SK-N-SH (cell line): ENCODE data around the gene RCOR3. TPM values are rescaled to one million over a fixed set of nuclear protein-coding genes. Genes with fewer than 3 reads are reported as not detected.

ENCODE experiments used
- CTCF ChIA-PET: fragments of 300-600, 350-600 bp; formaldehyde crosslinking; extraction: SDS; loops from one replicate; lab custom pipeline; 2021; lab: Yijun Ruan, JAX
- POLR2A ChIA-PET: fragments of 350-600 bp; sonication (Branson Sonifier 250); formaldehyde crosslinking; extraction: SDS; loops from one replicate; lab custom pipeline; 2020; ENCODE audit warnings: antibody characterized with exemption, inconsistent platforms; lab: Yijun Ruan, JAX
- DNase-seq: peaks from one replicate; pipeline ENCODE4 v3.0.0; 2012
- H2AFZ ChIP-seq: fragments of 200-600 bp; sonication (generic); 2 replicates; pipeline ENCODE4 v1.8.1; 2016; ENCODE audit warnings: antibody characterized with exemption, mild to moderate bottlenecking, low read depth
- H3F3A ChIP-seq: fragments of 200-600 bp; sonication (generic); replicated peaks from 2 replicates; pipeline ENCODE3; 2016; ENCODE audit warnings: antibody characterized with exemption, mild to moderate bottlenecking; ENCODE audit not compliant: insufficient read depth
- H3K27ac ChIP-seq, 2 experiments: fragments of 200-500 bp in 1 of 2; fragments of 200-600 bp in 1 of 2; sonication (Bioruptor generic) in 1 of 2; sonication (generic), shearing (Covaris generic) in 1 of 2; 2 replicates each; pipeline versions ENCODE4 v1.5.1 to v1.6.1; 2014 to 2016; ENCODE audit warnings: low read depth in 2 of 2, inconsistent platforms in 1 of 2, low read length in 1 of 2, mild to moderate bottlenecking in 1 of 2, mixed read lengths in 1 of 2
- H3K27me3 ChIP-seq: fragments of 200-600 bp; sonication (generic), shearing (Covaris generic); 2 replicates; pipeline ENCODE4 v1.6.1; 2016; ENCODE audit warnings: mixed run types; ENCODE audit not compliant: insufficient read depth
- H3K36me3 ChIP-seq, 2 experiments: fragments of 200-500 bp in 1 of 2; fragments of 200-600 bp in 1 of 2; sonication (Bioruptor generic) in 1 of 2; sonication (generic) in 1 of 2; replicated peaks in 1 of 2; 2 replicates each; pipeline versions ENCODE3 to v1.5.1; 2014 to 2016; ENCODE audit warnings: low read length in 1 of 2, mild to moderate bottlenecking in 1 of 2; ENCODE audit not compliant: insufficient read depth in 2 of 2, control insufficient read depth in 1 of 2
- H3K4me1 ChIP-seq, 2 experiments: fragments of 200-500 bp in 1 of 2; fragments of 200-600 bp in 1 of 2; sonication (Bioruptor generic) in 1 of 2; sonication (generic), shearing (Covaris generic) in 1 of 2; 2 replicates each; pipeline versions ENCODE4 v1.5.1 to v1.6.1; 2014 to 2016; ENCODE audit warnings: low read depth in 1 of 2, low read length in 1 of 2, mixed run types in 1 of 2; ENCODE audit not compliant: insufficient read depth in 2 of 2, control insufficient read depth in 1 of 2
- H3K4me2 ChIP-seq: fragments of 200-600 bp; sonication (generic), shearing (Covaris generic); 2 replicates; pipeline ENCODE4 v1.6.1; 2017; ENCODE audit warnings: mixed run types
- H3K4me3 ChIP-seq, 2 experiments: fragments of 200-500 bp in 1 of 2; fragments of 200-600 bp in 1 of 2; sonication (Bioruptor generic) in 1 of 2; sonication (generic), shearing (Covaris generic) in 1 of 2; 2 replicates each; pipeline versions ENCODE4 v1.5.1 to v1.8.1; 2014 to 2016; ENCODE audit warnings: low read depth in 2 of 2, inconsistent platforms in 1 of 2, low read length in 1 of 2, mild to moderate bottlenecking in 1 of 2, mixed read lengths in 1 of 2, moderate library complexity in 1 of 2
- H3K79me2 ChIP-seq: fragments of 200-600 bp; sonication (generic); 2 replicates; pipeline ENCODE4 v1.8.1; 2017; ENCODE audit warnings: mild to moderate bottlenecking; ENCODE audit not compliant: insufficient read depth
- H3K9ac ChIP-seq: fragments of 200-600 bp; sonication (generic); 2 replicates; pipeline ENCODE4 v1.6.1; 2017; ENCODE audit warnings: mixed run types
- H3K9me2 ChIP-seq: fragments of 200-600 bp; sonication (generic); 2 replicates; pipeline ENCODE4 v1.6.1; 2017; ENCODE audit warnings: mixed run types
- H3K9me3 ChIP-seq: fragments of 200-600 bp; sonication (generic); 2 replicates; pipeline ENCODE4 v1.6.1; 2017; ENCODE audit warnings: mixed run types, mild to moderate bottlenecking, moderate library complexity
- H4K20me1 ChIP-seq: fragments of 200-600 bp; sonication (generic); 2 replicates; pipeline ENCODE4 v1.6.1; 2017; ENCODE audit warnings: mild to moderate bottlenecking, mixed run types; ENCODE audit not compliant: insufficient read depth
- EP300 ChIP-seq, 2 experiments: IDR thresholded peaks; 2 replicates each; pipeline versions ENCODE4 v1.4.0 to v1.6.1; 2012; ENCODE audit warnings: borderline replicate concordance in 1 of 2, low read depth in 1 of 2, low read length in 1 of 2
- FOXM1 ChIP-seq: IDR thresholded peaks from 2 replicates; pipeline ENCODE4 v1.4.0; 2012; ENCODE audit warnings: low read depth, mild to moderate bottlenecking
- GABPA ChIP-seq: IDR thresholded peaks from 2 replicates; pipeline ENCODE4 v1.4.0; 2012; ENCODE audit warnings: low read depth, mild to moderate bottlenecking
- GATA2 ChIP-seq: sonication (generic); formaldehyde crosslinking; IDR thresholded peaks from 2 replicates; pipeline ENCODE4 v1.5.0; 2020; ENCODE audit warnings: mild to moderate bottlenecking, missing genetic modification reagents
- NFIC ChIP-seq: IDR thresholded peaks from 2 replicates; pipeline ENCODE4 v1.4.0; 2012; ENCODE audit warnings: borderline replicate concordance
- RAD21 ChIP-seq: IDR thresholded peaks from 2 replicates; pipeline ENCODE4 v1.6.1; 2012; ENCODE audit warnings: mild to moderate bottlenecking, low read length
- RCOR1 ChIP-seq: fragments of 150-350 bp; IDR thresholded peaks from 2 replicates; pipeline ENCODE4 v1.6.1; 2017; ENCODE audit warnings: antibody characterized with exemption, low read length
- RXRA ChIP-seq: IDR thresholded peaks from 2 replicates; pipeline ENCODE4 v1.4.0; 2012; ENCODE audit warnings: low read depth, mild to moderate bottlenecking, borderline replicate concordance
- SIN3A ChIP-seq: IDR thresholded peaks from 2 replicates; pipeline ENCODE4 v1.6.1; 2012; ENCODE audit warnings: low read depth, mild to moderate bottlenecking, low read length, moderate library complexity, borderline replicate concordance
- SMC3 ChIP-seq: IDR thresholded peaks from 2 replicates; pipeline ENCODE4 v1.6.1; 2012; ENCODE audit warnings: low read depth, low read length, improper control_type of control experiment
- TAF1 ChIP-seq: IDR thresholded peaks from 2 replicates; pipeline ENCODE4 v1.6.1; 2012; ENCODE audit warnings: low read depth, mild to moderate bottlenecking, low read length, moderate library complexity, borderline replicate concordance
- WGBS: methylation state at CpG from one replicate; pipeline ENCODE4 v1.1.6; 2017; ENCODE audit warnings: low lambda C conversion rate; 5-methylcytosine and 5-hydroxymethylcytosine counted together
- polyA plus RNA-seq, 3 experiments: library from polyadenylated mRNA; depleted of rRNA; stranded (reverse); fragments of >200 nt; gene quantifications; 2 replicates each; pipeline ENCODE4 v1.2.3, GENCODE V29; 2012
- TF ChIP-seq, protein P1 (sequence below): IDR thresholded peaks from 2 replicates; pipeline ENCODE4 v1.4.0; 2012; ENCODE audit warnings: low read depth, borderline replicate concordance
- TF ChIP-seq, protein P2 (sequence below): IDR thresholded peaks from 2 replicates; pipeline ENCODE4 v1.6.1; 2012; ENCODE audit warnings: mild to moderate bottlenecking, low read depth, low read length, moderate library complexity
- TF ChIP-seq, protein P3 (sequence below): IDR thresholded peaks from 2 replicates; pipeline ENCODE4; 2012
- TF ChIP-seq, protein P4 (sequence below): IDR thresholded peaks from 2 replicates; pipeline ENCODE4 v1.4.0; 2012; ENCODE audit warnings: low read depth

RCOR3 gene
- polyA plus RNA-seq, 1 of the 3 experiments (the other 2 are of a cell fraction), result 18.7 TPM

DNA sequence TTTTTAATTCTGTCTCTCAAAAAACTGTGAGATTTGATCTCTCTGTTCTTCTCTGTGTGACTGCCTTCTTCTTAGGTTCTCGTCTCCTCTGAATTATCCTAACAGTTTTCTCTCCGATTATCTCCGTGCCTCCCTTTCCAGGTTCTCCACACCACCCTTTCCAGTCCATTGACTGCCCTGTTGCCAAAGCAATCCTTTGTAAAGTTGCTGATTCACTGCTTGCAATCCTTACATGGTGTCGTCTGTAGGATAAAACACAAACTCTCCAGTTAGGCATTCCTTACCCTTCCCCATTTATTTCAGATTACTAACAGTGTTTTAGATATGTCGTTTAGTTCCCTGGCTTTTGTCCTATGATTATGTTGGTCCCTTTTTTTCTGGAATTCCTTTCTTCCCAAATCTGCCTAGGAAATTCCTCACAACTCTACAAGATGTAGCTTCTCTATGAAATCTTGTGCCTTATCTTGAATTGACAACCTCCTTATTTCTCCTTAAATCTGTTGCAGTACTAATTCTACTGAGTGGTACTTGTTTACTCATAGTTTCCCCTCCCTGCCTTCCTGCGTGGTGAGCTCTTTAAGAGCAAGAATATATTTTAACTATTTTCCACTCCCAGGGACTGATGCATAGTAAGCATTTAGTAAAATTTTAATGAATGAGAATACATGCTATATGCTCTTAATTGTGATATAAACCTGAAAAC lies 22.3 kb downstream of the RCOR3 start:
- Histone ChIP-seq H3K4me1 (no peaks in the 10 kb centered on the region), H4K20me1 (no peaks in the 10 kb centered on the region), H3K4me3 (no peak overlapping the region), H2AFZ (no peak overlapping the region), H3K9ac (no peak overlapping the region), H3K9me2 (no peaks in the 10 kb centered on the region), H3K4me2 (no peak overlapping the region), H3K27ac (peak overlapping the region in 1 of 2 experiments; percentile 28; a peak in 1 of 4 replicates), H3K9me3 (no peaks in the 10 kb centered on the region), H3K79me2 (peaks cover 4% of the 10 kb centered on the region; the same call in 1 of the 2 replicates), H3F3A (peaks cover 4% of the 10 kb centered on the region), H3K27me3 (no peaks in the 10 kb centered on the region), H3K36me3 (peaks cover 73 to 74% of the 10 kb centered on the region in 2 experiments)
- ChIA-PET CTCF (interaction anchor here (0.6 to 0.9 kb wide), 2 partner anchors 87 to 233 kb away, joined by 3 to 4 read pairs; no protein-coding TSS in a partner anchor), POLR2A (no interaction called here)
- TF ChIP-seq TAF1, result no peak
- no peak for TF ChIP-seq RXRA
- no peak for DNase-seq
- WGBS, result 91% methylated on average over 6 of the region's 6 CpGs

DNA sequence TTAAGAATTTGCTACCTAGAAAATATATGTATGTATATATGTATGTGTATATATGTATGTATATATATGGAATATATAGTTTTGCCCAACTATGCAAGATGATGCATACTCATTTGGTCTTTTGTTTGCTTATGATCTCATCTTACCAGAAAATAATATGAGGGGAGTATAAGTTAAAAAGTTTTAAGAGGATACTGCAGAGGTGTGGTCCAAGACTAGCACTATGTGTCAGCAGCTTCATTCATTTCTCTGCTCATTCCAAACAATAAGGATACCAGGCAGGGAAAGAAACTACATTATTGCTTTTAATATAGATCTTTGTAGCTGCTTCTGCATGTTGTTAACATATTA lies 22.8 kb downstream of the RCOR3 start:
- no peak overlapping the region for H2AFZ ChIP-seq
- H3K9me3 ChIP-seq, result no peaks in the 10 kb centered on the region
- TF ChIP-seq, protein P1, sequence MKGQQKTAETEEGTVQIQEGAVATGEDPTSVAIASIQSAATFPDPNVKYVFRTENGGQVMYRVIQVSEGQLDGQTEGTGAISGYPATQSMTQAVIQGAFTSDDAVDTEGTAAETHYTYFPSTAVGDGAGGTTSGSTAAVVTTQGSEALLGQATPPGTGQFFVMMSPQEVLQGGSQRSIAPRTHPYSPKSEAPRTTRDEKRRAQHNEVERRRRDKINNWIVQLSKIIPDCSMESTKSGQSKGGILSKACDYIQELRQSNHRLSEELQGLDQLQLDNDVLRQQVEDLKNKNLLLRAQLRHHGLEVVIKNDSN, result no peak
- TF ChIP-seq SIN3A (no peak), RCOR1 (no peak), GATA2 (CRISPR knock-in tag) (no peak)
- no peaks in the 10 kb centered on the region for H3K9me2 ChIP-seq
- ChIA-PET CTCF (interaction anchor here (0.9 kb wide), 1 partner anchor 233 kb away, joined by 4 read pairs; no protein-coding TSS in a partner anchor), POLR2A (no interaction called here)
- H3K9ac ChIP-seq, result no peak overlapping the region
- no peak overlapping the region for H3K4me3 ChIP-seq
- DNase-seq, result no peak
- H3K36me3 ChIP-seq, result peaks cover 70 to 78% of the 10 kb centered on the region in 2 experiments
- peaks cover 4% of the 10 kb centered on the region; the same call in 1 of the 2 replicates for H3K79me2 ChIP-seq
- no peaks in the 10 kb centered on the region for H3K27me3 ChIP-seq
- no peak overlapping the region for H3K4me2 ChIP-seq
- no peak overlapping the region for H3K27ac ChIP-seq
- no peaks in the 10 kb centered on the region for H4K20me1 ChIP-seq
- peaks cover 4% of the 10 kb centered on the region for H3F3A ChIP-seq
- H3K4me1 ChIP-seq, result no peaks in the 10 kb centered on the region

DNA sequence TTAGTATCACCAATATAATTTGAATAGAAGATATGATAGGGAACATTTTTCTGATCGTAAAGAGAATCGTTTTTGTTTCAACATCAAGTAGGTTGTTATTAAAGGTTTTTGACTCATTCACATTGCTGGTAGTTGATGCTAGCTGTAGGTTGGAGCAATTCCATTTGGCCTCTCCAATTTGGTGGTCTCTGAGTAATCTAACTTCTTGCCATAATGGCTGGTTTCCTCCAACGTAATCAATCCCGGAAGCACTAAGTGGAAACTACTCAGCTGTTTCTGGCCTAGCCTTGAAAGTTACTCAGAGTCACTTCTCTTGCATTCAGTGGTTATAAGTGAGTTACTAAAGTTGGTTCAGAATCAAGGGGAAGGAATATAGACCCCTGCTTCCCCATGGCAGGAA lies 26.0 kb downstream of the RCOR3 start:
- ChIA-PET CTCF (interaction anchor here (0.7 to 1.9 kb wide), 4 partner anchors 22 to 228 kb away, joined by 4 read pairs; no protein-coding TSS in a partner anchor), POLR2A (no interaction called here)
- H3K27me3 ChIP-seq, result no peaks in the 10 kb centered on the region
- WGBS, result 96% methylated on average over 4 of the region's 4 CpGs
- no peak for DNase-seq
- peaks cover 65 to 66% of the 10 kb centered on the region in 2 experiments for H3K36me3 ChIP-seq
- H4K20me1 ChIP-seq, result no peaks in the 10 kb centered on the region
- peaks cover 9% of the 10 kb centered on the region for H3F3A ChIP-seq
- H3K4me2 ChIP-seq, result no peak overlapping the region
- H2AFZ ChIP-seq, result no peak overlapping the region
- H3K4me3 ChIP-seq, result no peak overlapping the region
- H3K9ac ChIP-seq, result no peak overlapping the region
- no peaks in the 10 kb centered on the region for H3K9me2 ChIP-seq
- no peaks in the 10 kb centered on the region for H3K4me1 ChIP-seq
- H3K9me3 ChIP-seq, result no peaks in the 10 kb centered on the region
- H3K27ac ChIP-seq, result no peak overlapping the region
- H3K79me2 ChIP-seq, result peaks cover 4% of the 10 kb centered on the region; the same call in 1 of the 2 replicates
- TF ChIP-seq RAD21 (no peak), EP300 (IDR thresholded peaks at IDR 0.05; ENCODE audit: borderline replicate concordance in 1 of 2, low read depth in 1 of 2, low read length in 1 of 2) (no peak), FOXM1 (no peak), GABPA (no peak), SMC3 (no peak), TAF1 (no peak), NFIC (no peak)
- TF ChIP-seq, protein P2, sequence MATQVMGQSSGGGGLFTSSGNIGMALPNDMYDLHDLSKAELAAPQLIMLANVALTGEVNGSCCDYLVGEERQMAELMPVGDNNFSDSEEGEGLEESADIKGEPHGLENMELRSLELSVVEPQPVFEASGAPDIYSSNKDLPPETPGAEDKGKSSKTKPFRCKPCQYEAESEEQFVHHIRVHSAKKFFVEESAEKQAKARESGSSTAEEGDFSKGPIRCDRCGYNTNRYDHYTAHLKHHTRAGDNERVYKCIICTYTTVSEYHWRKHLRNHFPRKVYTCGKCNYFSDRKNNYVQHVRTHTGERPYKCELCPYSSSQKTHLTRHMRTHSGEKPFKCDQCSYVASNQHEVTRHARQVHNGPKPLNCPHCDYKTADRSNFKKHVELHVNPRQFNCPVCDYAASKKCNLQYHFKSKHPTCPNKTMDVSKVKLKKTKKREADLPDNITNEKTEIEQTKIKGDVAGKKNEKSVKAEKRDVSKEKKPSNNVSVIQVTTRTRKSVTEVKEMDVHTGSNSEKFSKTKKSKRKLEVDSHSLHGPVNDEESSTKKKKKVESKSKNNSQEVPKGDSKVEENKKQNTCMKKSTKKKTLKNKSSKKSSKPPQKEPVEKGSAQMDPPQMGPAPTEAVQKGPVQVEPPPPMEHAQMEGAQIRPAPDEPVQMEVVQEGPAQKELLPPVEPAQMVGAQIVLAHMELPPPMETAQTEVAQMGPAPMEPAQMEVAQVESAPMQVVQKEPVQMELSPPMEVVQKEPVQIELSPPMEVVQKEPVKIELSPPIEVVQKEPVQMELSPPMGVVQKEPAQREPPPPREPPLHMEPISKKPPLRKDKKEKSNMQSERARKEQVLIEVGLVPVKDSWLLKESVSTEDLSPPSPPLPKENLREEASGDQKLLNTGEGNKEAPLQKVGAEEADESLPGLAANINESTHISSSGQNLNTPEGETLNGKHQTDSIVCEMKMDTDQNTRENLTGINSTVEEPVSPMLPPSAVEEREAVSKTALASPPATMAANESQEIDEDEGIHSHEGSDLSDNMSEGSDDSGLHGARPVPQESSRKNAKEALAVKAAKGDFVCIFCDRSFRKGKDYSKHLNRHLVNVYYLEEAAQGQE, result no peak
- TF ChIP-seq, protein P3, sequence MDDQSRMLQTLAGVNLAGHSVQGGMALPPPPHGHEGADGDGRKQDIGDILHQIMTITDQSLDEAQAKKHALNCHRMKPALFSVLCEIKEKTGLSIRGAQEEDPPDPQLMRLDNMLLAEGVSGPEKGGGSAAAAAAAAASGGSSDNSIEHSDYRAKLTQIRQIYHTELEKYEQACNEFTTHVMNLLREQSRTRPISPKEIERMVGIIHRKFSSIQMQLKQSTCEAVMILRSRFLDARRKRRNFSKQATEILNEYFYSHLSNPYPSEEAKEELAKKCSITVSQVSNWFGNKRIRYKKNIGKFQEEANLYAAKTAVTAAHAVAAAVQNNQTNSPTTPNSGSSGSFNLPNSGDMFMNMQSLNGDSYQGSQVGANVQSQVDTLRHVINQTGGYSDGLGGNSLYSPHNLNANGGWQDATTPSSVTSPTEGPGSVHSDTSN, result no peak
- TF ChIP-seq, protein P4, sequence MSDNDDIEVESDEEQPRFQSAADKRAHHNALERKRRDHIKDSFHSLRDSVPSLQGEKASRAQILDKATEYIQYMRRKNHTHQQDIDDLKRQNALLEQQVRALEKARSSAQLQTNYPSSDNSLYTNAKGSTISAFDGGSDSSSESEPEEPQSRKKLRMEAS, result no peak
